Measurements from ENCODE around the gene CHMP1B.
"Not testable (repeated sequence)": the region's sequence is repeated elsewhere in the genome, so short reads cannot be mapped to it uniquely, and the experiment has no call there.

The CHMP1B gene

DNA sequence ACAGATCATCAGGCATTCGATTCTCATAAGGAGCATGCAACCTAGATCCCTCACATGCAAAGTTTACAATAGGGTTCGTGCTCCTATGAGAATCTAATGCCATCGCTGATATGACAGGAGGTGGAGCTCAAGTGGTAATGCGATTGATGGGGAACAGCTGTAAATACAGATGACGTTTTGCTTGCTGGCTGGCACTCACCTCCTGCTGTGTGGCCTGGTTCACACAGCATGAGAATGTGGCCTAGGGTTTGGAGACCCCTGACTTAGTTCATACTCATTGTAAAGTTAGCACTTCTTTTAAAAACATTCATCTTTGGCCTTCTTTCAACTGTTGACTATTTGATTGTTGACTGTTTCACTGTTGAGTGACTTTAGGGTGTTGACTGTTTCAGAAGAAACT lies 8.7 kb upstream of the CHMP1B start:
- no peak for DNase-seq

DNA sequence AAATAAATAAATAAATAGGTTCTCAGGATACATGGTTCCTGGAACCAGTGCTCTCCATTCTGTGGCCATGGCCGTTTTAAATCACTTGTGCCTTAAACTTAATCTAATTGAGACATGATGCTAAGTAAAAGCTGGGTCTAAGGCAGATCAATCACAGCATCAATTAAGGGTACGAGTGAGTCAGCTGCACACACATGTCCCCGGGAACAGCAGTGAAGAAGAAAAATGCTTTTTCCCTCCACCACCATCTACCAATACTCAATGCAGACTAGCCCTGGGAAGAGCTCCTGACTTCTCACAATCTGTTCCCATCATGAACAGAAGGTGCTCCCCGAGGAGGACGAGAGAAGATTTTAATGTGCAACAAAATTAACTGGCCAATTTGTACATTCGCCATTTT lies 6.8 kb upstream of the CHMP1B start:
- no peak for DNase-seq

DNA sequence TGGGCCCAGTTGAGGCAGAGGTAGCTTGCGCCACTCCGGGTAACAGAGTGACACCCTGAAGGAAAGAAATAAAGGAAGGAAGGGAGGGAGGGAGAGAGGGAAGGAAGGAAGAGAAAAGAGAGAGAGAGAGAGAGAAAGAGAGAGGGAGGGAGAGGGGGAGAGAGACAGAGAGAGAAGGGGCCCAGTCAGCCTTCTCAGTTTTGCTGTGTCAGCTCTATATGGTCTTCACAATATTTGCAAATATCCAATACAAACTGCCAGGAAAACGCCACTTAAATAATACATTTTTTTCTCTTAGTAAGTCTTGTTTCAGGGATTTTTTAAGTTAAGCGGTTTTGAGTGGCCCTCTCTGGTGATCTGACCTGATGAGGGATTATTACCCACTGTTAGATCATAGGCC lies 5.6 kb upstream of the CHMP1B start:
- DNase-seq: no peak

DNA sequence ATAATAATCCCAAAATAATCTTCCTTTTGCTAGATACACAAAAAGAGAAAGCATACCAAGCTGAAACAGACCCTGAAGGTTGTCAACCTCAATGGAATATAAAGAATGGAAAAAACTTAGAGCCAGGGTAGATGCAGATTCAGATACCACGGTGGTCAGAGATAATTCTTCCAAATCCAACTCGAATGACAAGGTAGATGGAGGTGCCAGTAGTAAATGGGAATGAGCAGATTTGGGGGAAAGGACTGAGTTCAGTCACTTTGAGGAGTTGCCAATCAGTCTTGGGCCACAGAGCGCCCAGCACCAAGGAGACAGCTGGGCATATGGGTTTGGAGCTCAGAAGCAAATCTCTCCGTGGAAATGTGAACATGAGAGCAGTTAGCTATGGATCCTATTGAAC lies 3.4 kb upstream of the CHMP1B start:
- no peak for DNase-seq

DNA sequence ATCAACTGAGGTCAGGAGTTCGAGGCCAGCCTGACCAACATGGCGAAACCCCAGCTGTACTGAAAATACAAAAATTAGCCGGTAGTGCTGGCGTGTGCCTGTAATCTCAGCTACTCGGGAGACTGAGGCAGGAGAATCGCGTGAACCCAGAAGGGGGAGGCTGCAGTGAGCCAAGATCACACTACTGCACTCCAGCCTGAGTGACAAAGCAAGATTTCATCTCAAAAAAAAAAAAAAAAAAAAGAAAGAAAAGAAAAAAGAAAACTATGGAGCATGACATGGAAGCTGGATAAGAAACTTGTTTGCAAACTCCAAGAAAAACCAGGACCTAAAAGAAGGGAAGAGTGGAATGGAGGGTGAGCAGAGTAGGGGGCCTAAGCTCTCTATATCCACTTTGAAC lies 1.9 kb upstream of the CHMP1B start:
- DNase-seq: no peak

DNA sequence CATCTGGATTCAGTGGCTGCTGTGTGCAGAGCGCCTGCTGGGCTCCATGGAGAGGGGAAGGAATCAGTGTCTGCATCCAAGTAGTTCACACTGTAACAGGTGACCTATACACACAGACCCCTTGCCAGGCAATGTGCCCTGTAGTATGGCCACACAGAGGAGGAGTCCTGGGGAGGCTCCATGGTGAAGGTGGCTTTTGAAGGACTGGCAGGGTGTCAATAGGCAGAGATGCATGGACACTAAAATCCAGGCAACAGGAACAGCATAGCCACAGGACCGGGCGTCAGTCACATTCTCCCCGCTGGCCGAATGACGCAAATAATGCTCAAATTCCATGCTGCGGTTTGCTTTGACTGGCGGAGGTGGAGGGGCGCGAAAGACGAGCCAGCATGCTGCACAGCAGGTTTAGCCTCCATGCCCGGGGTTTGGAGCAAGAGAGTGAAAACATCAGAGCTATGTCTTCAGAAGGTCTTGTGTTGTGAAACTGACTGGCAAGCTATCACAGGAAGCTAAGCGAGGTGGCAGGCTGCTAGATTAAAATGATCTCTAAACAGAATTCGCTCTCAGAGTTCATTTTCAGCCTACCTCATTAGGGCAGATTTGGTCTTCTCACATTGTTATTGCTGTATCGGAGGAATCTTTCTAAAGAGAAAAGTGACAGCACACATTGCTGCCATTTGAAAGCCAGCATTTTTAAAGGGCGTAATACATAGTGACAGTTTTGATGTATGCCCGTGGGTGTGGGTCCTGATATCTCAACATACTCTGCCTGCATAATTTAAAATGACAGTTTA lies 1.2 kb upstream of the CHMP1B start:
- DNase-seq: no peak

DNA sequence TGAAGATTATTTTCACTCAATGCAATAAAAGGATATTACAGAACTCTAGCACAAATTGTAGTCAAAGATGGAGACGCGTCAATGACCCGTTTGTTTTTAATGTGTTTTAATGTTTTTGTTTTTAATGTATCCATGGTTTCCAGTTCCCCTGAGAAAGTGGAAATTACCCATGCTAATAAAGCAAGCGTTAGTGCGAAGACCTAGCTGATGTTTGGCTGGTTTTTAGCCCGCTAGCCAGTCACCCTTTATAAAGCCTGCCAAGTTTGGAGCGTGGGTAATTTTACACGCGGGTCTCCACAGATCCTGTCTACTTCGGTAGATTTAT lies 430 bp upstream of the CHMP1B start:
- DNase-seq: no peak

DNA sequence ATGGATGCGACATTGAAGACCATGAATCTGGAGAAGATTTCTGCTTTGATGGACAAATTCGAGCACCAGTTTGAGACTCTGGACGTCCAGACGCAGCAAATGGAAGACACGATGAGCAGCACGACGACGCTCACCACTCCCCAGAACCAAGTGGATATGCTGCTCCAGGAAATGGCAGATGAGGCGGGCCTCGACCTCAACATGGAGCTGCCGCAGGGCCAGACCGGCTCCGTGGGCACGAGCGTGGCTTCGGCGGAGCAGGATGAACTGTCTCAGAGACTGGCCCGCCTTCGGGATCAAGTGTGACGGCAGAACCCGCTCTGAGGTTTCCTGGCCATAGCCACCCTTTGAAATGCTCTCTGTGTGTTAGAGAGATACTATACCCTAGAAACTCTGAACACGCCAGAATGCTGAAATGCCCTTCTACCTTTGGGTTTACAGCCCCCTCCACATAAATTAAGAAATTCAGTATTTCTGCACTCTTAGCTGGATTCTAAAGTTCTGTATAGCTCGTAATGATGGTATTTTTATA lies 659 bp downstream of the CHMP1B start:
- DNase-seq: no peak

- not testable (repeated sequence) for DNase-seq
Measured at GRCh38 chr18:11854554-11854953, 3.3 kb downstream of the CHMP1B start.

DNA sequence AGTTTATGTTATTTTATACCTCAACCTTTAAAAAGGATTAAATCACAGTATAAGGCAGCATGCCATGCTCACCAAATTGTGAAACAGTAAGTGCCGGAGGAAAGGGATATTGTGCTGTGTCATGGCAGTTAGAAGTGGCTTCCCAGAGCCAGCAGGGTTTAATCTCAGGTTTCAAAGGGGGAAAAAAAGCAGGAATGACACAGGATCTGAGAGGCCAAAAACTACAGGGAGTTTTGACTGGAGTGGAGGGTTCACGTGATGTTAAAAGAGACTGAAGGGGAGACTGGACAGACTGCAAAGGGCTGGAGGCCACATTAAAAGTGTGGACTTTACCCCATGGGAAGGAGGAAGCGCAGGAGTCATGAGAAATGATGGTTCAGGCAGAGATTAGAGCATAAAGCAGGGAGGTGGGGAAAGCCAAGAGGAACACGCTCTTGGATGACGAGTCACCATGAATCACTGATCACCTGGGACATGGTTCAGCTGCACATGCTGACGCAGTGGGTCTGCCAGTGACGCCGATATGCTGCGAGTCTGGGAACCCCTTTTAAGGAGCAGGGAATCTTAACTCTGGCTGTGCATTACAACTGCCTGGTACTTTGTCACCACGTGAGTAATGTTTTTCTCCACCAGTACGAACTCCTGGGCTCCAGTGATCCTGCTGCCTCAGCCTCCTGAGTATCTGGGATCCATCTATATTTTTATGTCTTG lies 6.1 kb downstream of the CHMP1B start:
- DNase-seq: peak; percentile 41

- DNase-seq: no peak
Measured at GRCh38 chr18:11859282-11859830, 8.1 kb downstream of the CHMP1B start.

DNA sequence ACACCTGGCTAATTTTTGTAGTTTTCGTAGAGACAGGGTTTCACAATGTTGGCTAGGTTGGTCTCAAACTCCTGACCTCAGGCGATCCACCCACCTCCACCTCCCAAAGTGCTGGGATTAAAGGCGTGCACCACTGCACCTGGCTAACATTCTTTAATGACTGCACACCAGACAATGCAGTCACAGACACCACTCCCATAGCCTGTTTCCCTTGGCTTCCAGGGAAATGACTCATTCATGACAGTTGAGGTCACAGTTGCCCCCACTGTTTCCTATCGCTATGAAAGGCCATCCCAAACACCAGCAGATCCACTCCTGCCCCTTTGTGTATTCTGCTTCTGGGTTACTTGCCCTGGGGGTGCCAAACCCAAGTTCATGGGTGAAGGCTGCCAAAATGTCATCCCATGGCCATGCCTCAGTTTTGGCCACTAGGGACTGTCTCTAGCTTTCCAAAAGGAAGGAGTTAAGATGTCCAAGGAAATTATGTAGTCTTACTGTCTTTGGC lies 8.7 kb downstream of the CHMP1B start:
- DNase-seq: no peak

DNA sequence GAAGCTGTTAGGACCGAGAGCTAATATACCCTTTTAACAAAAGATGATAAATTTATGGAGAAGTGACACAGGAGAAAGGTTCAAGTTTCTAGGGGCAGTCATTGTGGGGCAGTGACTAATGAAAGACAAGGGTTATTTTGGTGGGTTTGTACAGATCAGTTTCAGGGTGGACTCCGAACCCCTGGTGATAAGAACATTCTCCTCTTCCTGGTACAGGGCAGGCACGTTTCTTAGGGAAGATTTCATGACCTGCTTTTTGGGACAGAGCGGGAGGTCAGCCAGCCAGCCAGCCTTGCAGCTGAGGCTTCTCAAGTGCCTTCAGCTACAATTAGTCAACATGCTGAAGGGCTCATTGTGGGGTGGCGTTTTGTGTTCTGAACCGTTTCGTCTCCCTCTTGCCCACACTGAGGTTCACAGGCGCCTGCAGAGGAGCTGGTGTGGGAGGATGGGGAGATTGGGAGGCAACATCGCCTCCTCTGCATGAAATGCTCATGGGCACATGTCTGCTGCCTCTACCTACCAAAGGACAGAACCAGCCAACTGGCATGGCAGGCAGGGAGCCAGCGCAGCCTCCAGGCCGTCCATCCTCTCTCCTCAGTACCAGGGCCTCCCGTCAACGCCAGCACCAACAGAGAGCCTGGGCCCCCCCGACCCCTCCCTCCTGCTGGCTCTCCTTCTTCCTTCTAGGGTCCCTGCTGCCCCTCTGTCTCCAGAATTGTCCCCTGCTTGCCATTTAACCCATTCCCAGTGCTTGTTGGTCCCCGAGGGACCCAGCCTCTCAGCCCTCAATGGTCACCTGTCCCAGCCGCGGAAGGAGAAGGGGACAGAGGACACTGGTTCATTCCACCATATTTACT lies 9.6 kb downstream of the CHMP1B start:
- DNase-seq: no peak

GRCh38 chr18:11861583-11862288 lies 10.5 kb downstream of the CHMP1B start:
- DNase-seq: no peak

DNA sequence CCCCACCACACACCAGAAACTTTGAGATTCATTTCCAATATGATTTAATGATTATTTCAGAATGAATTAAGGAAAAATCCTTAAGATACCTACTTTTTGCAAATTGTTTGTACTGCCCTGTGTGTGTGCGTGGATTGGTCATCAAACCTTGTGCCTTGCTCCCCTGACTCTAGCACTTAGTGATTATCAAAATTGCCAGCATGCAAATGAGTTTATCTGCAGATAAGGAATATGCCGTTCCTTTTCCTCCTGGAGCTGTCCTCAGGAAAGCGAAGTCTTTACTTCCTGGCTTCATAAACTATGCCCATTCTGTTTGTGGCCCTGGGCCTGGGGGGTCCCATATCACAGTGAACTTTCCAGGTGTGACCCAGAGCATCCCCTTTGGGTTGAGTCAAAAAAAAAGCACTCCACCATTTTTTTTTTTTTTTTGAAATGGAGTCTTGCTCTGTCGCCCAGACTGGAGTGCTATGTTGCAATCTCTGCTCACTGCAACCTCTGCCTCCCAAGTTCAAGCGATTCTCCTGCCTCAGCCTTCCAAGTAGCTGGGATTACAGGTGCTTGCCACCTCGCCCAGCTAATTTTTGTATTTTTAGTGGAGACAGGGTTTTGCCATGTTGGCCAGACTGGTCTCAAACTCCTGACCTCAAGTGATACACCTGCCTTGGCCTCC lies 11.4 kb downstream of the CHMP1B start:
- DNase-seq: no peak

DNA sequence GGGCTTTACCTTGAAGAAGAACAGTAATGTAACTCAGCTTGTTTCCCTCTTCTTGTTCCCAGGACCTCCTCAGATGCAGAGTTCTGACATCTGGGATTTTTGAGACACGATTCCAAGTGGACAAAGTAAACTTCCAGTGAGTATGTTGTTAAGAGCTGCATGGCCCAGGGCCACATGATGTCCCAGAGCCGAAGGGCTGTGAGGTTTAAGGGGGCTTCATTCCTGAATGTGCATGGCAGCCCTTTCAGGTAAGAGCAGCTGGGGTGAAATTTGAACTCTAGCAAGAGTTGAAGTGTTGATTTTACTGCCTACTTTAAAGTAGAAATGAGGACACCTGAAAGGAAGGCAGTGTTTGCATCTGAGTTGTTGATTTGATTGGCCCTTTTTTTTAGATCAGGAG lies 13.3 kb downstream of the CHMP1B start:
- no peak for DNase-seq

- DNase-seq: no peak
Measured at GRCh38 chr18:11865071-11865470, 13.9 kb downstream of the CHMP1B start.

DNA sequence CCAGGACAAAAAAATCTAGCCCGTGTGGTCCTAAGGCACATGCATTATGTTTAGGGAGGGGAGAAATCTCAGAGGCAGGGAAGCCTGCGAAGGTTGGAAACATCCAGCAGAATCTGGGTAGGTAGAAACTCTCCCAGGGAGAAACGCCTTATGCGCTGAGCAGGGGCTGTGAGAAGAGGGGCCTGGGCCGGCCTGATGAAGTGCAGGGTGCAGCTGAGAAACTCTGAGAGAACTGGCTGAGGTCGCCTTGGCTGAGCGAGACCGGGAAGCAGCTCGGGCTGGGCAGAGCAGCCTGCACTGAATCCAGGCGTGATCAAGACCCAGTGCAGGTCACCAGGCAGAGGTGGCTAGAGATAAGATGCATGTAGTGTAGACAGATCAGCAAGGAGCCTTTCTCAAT lies 15.1 kb downstream of the CHMP1B start:
- no peak for DNase-seq

- DNase-seq: no peak
Measured at GRCh38 chr18:11866764-11867163, 15.6 kb downstream of the CHMP1B start.

DNA sequence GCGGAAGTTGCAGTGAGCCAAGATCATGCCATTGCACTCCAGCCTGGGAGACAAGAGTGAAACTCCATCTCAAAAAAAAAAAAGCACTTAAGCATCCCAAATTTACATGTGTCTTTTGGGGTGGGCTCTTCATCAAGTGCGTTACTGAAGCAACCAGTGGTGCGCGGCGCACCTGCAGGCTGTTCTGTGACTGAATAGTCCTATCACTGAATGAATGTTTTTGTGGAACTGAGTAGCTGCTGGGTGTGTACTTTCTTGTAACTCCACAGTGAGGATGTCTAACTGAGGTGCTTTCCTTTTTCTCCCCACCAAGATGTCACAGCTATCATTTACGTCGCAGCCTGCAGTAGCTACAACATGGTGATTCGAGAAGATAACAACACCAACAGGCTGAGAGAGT lies 17.0 kb downstream of the CHMP1B start:
- DNase-seq: no peak

DNA sequence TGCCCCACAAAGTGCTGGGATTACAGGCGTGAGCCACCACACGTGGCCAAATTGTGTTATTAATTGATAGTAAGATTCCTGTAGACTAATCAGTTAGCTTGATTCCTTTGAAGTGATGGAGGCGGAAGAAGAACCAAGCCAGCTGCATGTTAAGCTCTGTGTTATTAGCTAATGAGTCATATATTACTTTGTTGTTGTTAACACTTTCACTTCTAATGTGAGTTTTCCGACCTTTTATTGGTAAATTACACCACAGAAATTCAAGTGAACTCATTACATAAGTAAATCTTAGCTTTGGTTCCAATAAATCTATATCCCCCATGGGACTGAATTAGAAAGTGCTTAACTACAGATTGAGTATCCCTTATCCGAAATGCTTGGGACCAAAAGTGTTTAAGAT lies 20.3 kb downstream of the CHMP1B start:
- no peak for DNase-seq

All from GOT3 (cell line).